HL-60/S4 (cell line): ENCODE results near the gene CELF5.
"Not testable (repeated sequence)": the region's sequence is repeated elsewhere in the genome, so short reads cannot be mapped to it uniquely, and the experiment has no call there.

Experiments used
- in situ Hi-C: fragments of 300-500 bp; cut with MboI; formaldehyde crosslinking; loops from 2 replicates; pipeline ENCODE4 v1.14.3; 2022; ENCODE audit warnings: low sequenced_read_pairs

Gene CELF5

GRCh38 chr19:3319643-3320353, 95.3 kb downstream of the CELF5 start:
- in situ Hi-C loops: no loop called here

- in situ Hi-C loops: no loop called here
Observed at GRCh38 chr19:3320354-3320670, 95.9 kb downstream of the CELF5 start.

- in situ Hi-C loops: no loop called here
Observed at GRCh38 chr19:3320853-3321252, 96.4 kb downstream of the CELF5 start.

- in situ Hi-C loops: no loop called here
Observed at GRCh38 chr19:3321696-3322095, 97.2 kb downstream of the CELF5 start.

GRCh38 chr19:3322199-3322978, 97.9 kb downstream of the CELF5 start:
- in situ Hi-C loops: no loop called here

GRCh38 chr19:3323026-3323425, 98.6 kb downstream of the CELF5 start:
- in situ Hi-C loops: no loop called here

GRCh38 chr19:3323658-3324057, 99.2 kb downstream of the CELF5 start:
- in situ Hi-C loops: no loop called here

GRCh38 chr19:3324405-3324856, 100.0 kb downstream of the CELF5 start:
- in situ Hi-C loops: no loop called here

GRCh38 chr19:3325451-3325850, 101.0 kb downstream of the CELF5 start:
- in situ Hi-C loops: loop anchor here (5.0 kb wide), 1 partner anchor 147 kb away; no protein-coding TSS in a partner anchor

GRCh38 chr19:3328743-3329142, 104.3 kb downstream of the CELF5 start:
- in situ Hi-C loops: loop anchor here (5.0 kb wide), 1 partner anchor 144 kb away; no protein-coding TSS in a partner anchor

- in situ Hi-C loops: no loop called here
Observed at GRCh38 chr19:3330047-3330446, 105.6 kb downstream of the CELF5 start.

GRCh38 chr19:3332232-3332631, 107.8 kb downstream of the CELF5 start:
- in situ Hi-C loops: not testable (repeated sequence)

GRCh38 chr19:3333020-3333583, 108.6 kb downstream of the CELF5 start:
- in situ Hi-C loops: no loop called here

GRCh38 chr19:3333662-3334061, 109.2 kb downstream of the CELF5 start:
- in situ Hi-C loops: no loop called here

- in situ Hi-C loops: not testable (repeated sequence)
Observed at GRCh38 chr19:3334749-3335430, 110.4 kb downstream of the CELF5 start.

GRCh38 chr19:3335431-3336350, 111.2 kb downstream of the CELF5 start:
- in situ Hi-C loops: no loop called here

GRCh38 chr19:3336351-3336679, 111.9 kb downstream of the CELF5 start:
- in situ Hi-C loops: no loop called here

- in situ Hi-C loops: no loop called here
Observed at GRCh38 chr19:3336680-3337523, 112.4 kb downstream of the CELF5 start.

- in situ Hi-C loops: no loop called here
Observed at GRCh38 chr19:3338541-3339181, 114.2 kb downstream of the CELF5 start.
